Measurements from ENCODE around the gene INSM2. TPM values are rescaled to one million over a fixed set of nuclear protein-coding genes. Genes with fewer than 3 reads are reported as not detected.

Gene INSM2
- total RNA-seq, 1 experiment from 2014 or later = not detected

- in situ Hi-C loops (cut with HindIII; ENCODE audit: low pct_unique_long_range_greater_than_20kb, low sequenced_read_pairs) (no loop called here), intact Hi-C loops (cut with micrococcal nuclease; ENCODE audit: unreplicated experiment) (no loop called here)
- ATAC-seq (no peak), DNase-seq (ENCODE audit: low read depth, low spot score) (no peak)
- H3K9me3 ChIP-seq (ENCODE audit: control insufficient read depth, insufficient read depth, low read depth, low read length) = no peaks in the 10 kb centered on the region
- H3K27me3 ChIP-seq (ENCODE audit: control insufficient read depth, insufficient read depth, low read length) = peaks cover 10% of the 10 kb centered on the region
- H3K27ac ChIP-seq (ENCODE audit: low read length) = no peak overlapping the region
- ChIA-PET CTCF (no interaction called here), POLR2A (interaction anchor here (0.6 kb wide), 1 partner anchor 14 kb away, joined by 4 read pairs; no protein-coding TSS in a partner anchor)
- H3K36me3 ChIP-seq (ENCODE audit: control insufficient read depth, insufficient read depth, low read length) = no peaks in the 10 kb centered on the region
- H3K4me3 ChIP-seq (ENCODE audit: low read depth in 2 of 2, low read length in 2 of 2) = no peak overlapping the region
- no TSS peak for BruUV-seq (replicated peaks)
- no peaks in the 10 kb centered on the region for H3K4me1 ChIP-seq (ENCODE audit: control insufficient read depth, insufficient read depth, low read length)
- TF ChIP-seq POLR2AphosphoS5 (IDR thresholded peaks at IDR 0.05; ENCODE audit: low read depth, low read length) = no peak
- TF ChIP-seq TCF7L2 (IDR thresholded peaks at IDR 0.05; ENCODE audit: low read depth, low read length) = no peak
- TF ChIP-seq REST (IDR thresholded peaks at IDR 0.05; ENCODE audit: insufficient read depth in 1 of 2, low read depth in 2 of 2, low read length in 1 of 2) = no peak
- TF ChIP-seq SIN3A (IDR thresholded peaks at IDR 0.05; ENCODE audit: borderline replicate concordance, insufficient read depth, low read depth, low read length) = no peak
- TF ChIP-seq CTCF (IDR thresholded peaks at IDR 0.05) = no peak
Measured at GRCh38 chr14:35526962-35527361, 7.0 kb upstream of the INSM2 start.

- no peaks in the 10 kb centered on the region for H3K36me3 ChIP-seq (ENCODE audit: control insufficient read depth, insufficient read depth, low read length)
- no peak overlapping the region for H3K27ac ChIP-seq (ENCODE audit: low read length)
- intact Hi-C loops (cut with micrococcal nuclease; ENCODE audit: unreplicated experiment) (no loop called here), in situ Hi-C loops (cut with HindIII; ENCODE audit: low pct_unique_long_range_greater_than_20kb, low sequenced_read_pairs) (no loop called here)
- no peaks in the 10 kb centered on the region for H3K9me3 ChIP-seq (ENCODE audit: control insufficient read depth, insufficient read depth, low read depth, low read length)
- no TSS peak for BruUV-seq (replicated peaks)
- no peaks in the 10 kb centered on the region for H3K4me1 ChIP-seq (ENCODE audit: control insufficient read depth, insufficient read depth, low read length)
- TF ChIP-seq REST (IDR thresholded peaks at IDR 0.05; ENCODE audit: insufficient read depth in 1 of 2, low read depth in 2 of 2, low read length in 1 of 2) = no peak
- H3K27me3 ChIP-seq (ENCODE audit: control insufficient read depth, insufficient read depth, low read length) = peaks cover 18% of the 10 kb centered on the region
- ChIA-PET CTCF (no interaction called here), POLR2A (interaction anchor here (0.5 to 0.7 kb wide), 2 partner anchors 57 to 335 kb away, joined by 3 to 4 read pairs; no protein-coding TSS in a partner anchor)
- DNase-seq (ENCODE audit: low read depth, low spot score) (no peak), ATAC-seq (no peak)
- no peak overlapping the region for H3K4me3 ChIP-seq (ENCODE audit: low read depth in 2 of 2, low read length in 2 of 2)
Measured at GRCh38 chr14:35531960-35532747, 1.8 kb upstream of the INSM2 start.
